Ovary (tissue), 9 donors: ENCODE measurements around the gene KIRREL1. TPM values are rescaled to one million over a fixed set of nuclear protein-coding genes. Genes with fewer than 3 reads are reported as not detected.

Experiments used
- DNase-seq, 5 donors: peaks; one replicate each; pipeline ENCODE4 v3.0.0-alpha.2; 2019 to 2020
- H3K27ac ChIP-seq, 2 donors: fragments of 200-600 bp; one replicate each; pipeline versions ENCODE4 v1.5.1 to v1.8.0; 2019 to 2022
- H3K27me3 ChIP-seq: fragments of 200-600 bp; one replicate; pipeline ENCODE4 v1.8.0; 2022
- H3K36me3 ChIP-seq: fragments of 200-600 bp; sonication (generic); one replicate; pipeline ENCODE4 v1.5.1; 2019
- H3K4me1 ChIP-seq: one replicate; pipeline ENCODE4 v1.8.1; 2013; ENCODE audit warnings: mild to moderate bottlenecking, moderate library complexity; ENCODE audit not compliant: insufficient read depth
- H3K4me3 ChIP-seq: fragments of 200-600 bp; sonication (generic); one replicate; pipeline ENCODE4 v1.5.1; 2017
- H3K9me3 ChIP-seq, 2 donors: fragments of 200-600 bp in 1 of 2; sonication (generic) in 1 of 2; one replicate each; pipeline versions ENCODE4 v1.5.1 to v1.8.1; 2013 to 2019; ENCODE audit warnings: mild to moderate bottlenecking in 1 of 2, moderate library complexity in 1 of 2
- CTCF ChIP-seq, 3 donors: fragments of 450-650 bp in 2 of 3; fragments of 200-600 bp in 1 of 3; IDR thresholded peaks; one replicate each; pipeline versions ENCODE4 v1.5.1 to v1.8.0; 2016 to 2022; ENCODE audit warnings: antibody characterized with exemption in 3 of 3, mild to moderate bottlenecking in 1 of 3
- EP300 ChIP-seq: sonication (generic); formaldehyde crosslinking; IDR thresholded peaks from one replicate; pipeline ENCODE4 v1.6.1; 2017; ENCODE audit warnings: antibody characterized with exemption
- POLR2A ChIP-seq: fragments of 450-650 bp; IDR thresholded peaks from one replicate; pipeline ENCODE4 v1.6.1; 2017; ENCODE audit warnings: antibody characterized with exemption, mild to moderate bottlenecking, moderate library complexity
- WGBS, 3 donors: extraction: QIAGEN DNeasy Blood & Tissue Kit in 1 of 3; methylation state at CpG; one replicate each; pipeline versions ENCODE4 v1.1.5 to v1.1.7; 2013 to 2017; 5-methylcytosine and 5-hydroxymethylcytosine counted together
- intact Hi-C, 4 donors: fragments of 100-400 bp; cut with DNase I; formaldehyde crosslinking; loops; one replicate each; pipeline versions ENCODE4 v1.11.0 to v1.15.1; 2022 to 2023
- polyA plus RNA-seq, 2 donors: library from polyadenylated mRNA; stranded (reverse); fragments of 200-250 nt in 1 of 2; fragments of 350-450 nt in 1 of 2; fragmentation: Illumina TruSeq in 1 of 2; extraction: RNeasy Lipid Tissue Mini Kit (QIAGEN cat#74804) in 1 of 2; gene quantifications; one replicate each; pipeline ENCODE4 v1.2.3, GENCODE V29; 2013 to 2014
- total RNA-seq, 7 donors: library from RNA; depleted of rRNA in 2 of 7; stranded (reverse); fragments of >200 nt in 2 of 7; fragmentation: NEBNext Ultra II Directional in 3 of 7; extraction: Animal tissue kit (Norgen Biotek cat#: 25700) in 3 of 7; gene quantifications; one replicate each; pipeline versions ENCODE4 v1.1.0 to v1.2.4, GENCODE V29; 2016 to 2023
- donor health status: DM: no; HTN: no; CAD: no; lungs with moderate emphysema.
- donor health status: DM: no; HTN: no; CAD: no.
- donor health status: Bipolar disorder and iron deficiency.
- donor health status: DM: yes; HTN: yes; CAD: no.
- donor health status: DM: no; HTN: no; CAD: no.
- donor health status: DM: yes; HTN: yes; CAD: no.

The KIRREL1 gene
- total and polyA plus RNA-seq, 9 donors, result 29.9 to 90.0 (median 65.8) TPM

GRCh38 chr1:157956732-157957131 lies 36.7 kb upstream of the KIRREL1 start:
- TF ChIP-seq CTCF (IDR thresholded peaks at IDR 0.05) (no peak), POLR2A (no peak), EP300 (no peak)
- WGBS, 3 donors, result 39 to 48% (median 44%) methylated on average over 2 of the region's 2 CpGs
- DNase-seq, result no peak
- H3K27me3 ChIP-seq, result no peaks in the 10 kb centered on the region
- intact Hi-C loops, result no loop called here
- H3K4me3 ChIP-seq, result no peak overlapping the region
- no peak overlapping the region for H3K27ac ChIP-seq
- H3K9me3 ChIP-seq, result no peaks in the 10 kb centered on the region
- H3K36me3 ChIP-seq, result no peaks in the 10 kb centered on the region
- H3K4me1 ChIP-seq, result no peaks in the 10 kb centered on the region

DNA sequence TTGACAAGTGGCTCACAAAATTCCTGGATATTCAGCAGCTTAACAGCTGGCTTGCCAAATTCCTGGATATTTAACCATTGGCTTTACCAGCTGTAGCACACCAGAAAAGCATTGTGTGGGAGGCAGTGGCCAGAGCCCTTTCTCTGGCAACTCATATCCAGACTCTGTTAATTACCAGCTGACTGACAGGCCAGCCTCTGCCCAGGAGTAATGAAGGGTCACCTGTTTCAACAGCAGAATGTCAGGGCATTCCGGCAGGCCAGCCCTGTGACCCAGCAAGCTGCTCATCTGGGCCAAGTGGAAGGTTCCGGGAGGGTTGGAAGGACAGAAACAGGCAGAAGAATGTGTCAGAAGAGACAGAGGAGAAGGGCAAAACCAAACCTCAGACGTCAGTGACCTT lies 35.2 kb upstream of the KIRREL1 start:
- no peak for TF ChIP-seq POLR2A
- TF ChIP-seq EP300, result no peak
- no peak for TF ChIP-seq CTCF (IDR thresholded peaks at IDR 0.05)
- Histone ChIP-seq H3K9me3 (no peaks in the 10 kb centered on the region), H3K27me3 (no peaks in the 10 kb centered on the region), H3K36me3 (no peaks in the 10 kb centered on the region), H3K4me3 (no peak overlapping the region), H3K27ac (no peak overlapping the region), H3K4me1 (no peaks in the 10 kb centered on the region)
- intact Hi-C loops, result no loop called here
- 45 to 48% (median 47%) methylated on average over 3 of the region's 3 CpGs for WGBS, 3 donors
- no peak for DNase-seq

DNA sequence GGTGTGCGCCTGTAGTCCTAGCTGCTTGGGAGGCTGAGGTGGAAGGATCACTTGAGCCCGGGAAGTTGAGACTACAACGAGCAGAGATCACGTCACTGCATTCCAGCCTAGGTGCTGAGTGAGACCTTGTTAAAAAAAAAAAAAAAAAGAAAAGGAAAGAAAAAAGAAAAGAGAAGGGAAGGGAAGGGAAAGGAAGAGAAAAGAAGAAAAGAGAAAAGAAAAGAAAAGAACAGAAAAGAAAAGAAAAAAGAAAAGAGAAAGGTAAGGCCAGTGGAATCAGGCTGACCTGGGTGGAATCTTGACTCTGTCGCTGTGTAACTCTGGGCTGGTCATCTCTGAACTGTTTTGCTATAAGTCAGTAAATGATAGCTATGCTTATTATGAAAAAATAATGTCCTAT lies 33.7 kb upstream of the KIRREL1 start:
- Histone ChIP-seq H3K9me3 (no peaks in the 10 kb centered on the region), H3K27ac (no peak overlapping the region), H3K27me3 (no peaks in the 10 kb centered on the region), H3K36me3 (no peaks in the 10 kb centered on the region), H3K4me1 (no peaks in the 10 kb centered on the region), H3K4me3 (no peak overlapping the region)
- TF ChIP-seq CTCF (IDR thresholded peaks at IDR 0.05), result no peak
- no peak for TF ChIP-seq EP300
- no peak for TF ChIP-seq POLR2A
- no peak for DNase-seq
- WGBS, 3 donors, result 89 to 95% (median 94%) methylated on average over 5 of the region's 5 CpGs
- intact Hi-C loops, result no loop called here

- no peak overlapping the region for H3K27ac ChIP-seq
- no peak for DNase-seq
- 65 to 78% (median 67%) methylated on average over 2 of the region's 2 CpGs for WGBS, 3 donors
- no peaks in the 10 kb centered on the region for H3K9me3 ChIP-seq
- H3K4me1 ChIP-seq, result no peaks in the 10 kb centered on the region
- H3K27me3 ChIP-seq, result no peaks in the 10 kb centered on the region
- TF ChIP-seq EP300 (no peak), CTCF (IDR thresholded peaks at IDR 0.05) (no peak), POLR2A (no peak)
- intact Hi-C loops, result no loop called here
- H3K36me3 ChIP-seq, result no peaks in the 10 kb centered on the region
- no peak overlapping the region for H3K4me3 ChIP-seq
Observed at GRCh38 chr1:157960773-157961172, 32.7 kb upstream of the KIRREL1 start.
